ENCODE results near the gene ANKRD11.

ANKRD11 gene

GRCh38 chr16:89298623-89299225, 191.6 kb downstream of the ANKRD11 start:
- DNase-seq (ENCODE audit: low read depth), result no peak
- no peak for TF ChIP-seq CTCF (IDR thresholded peaks at IDR 0.05; ENCODE audit: insufficient read depth, low read depth, low read length, missing control alignments)
- no peak overlapping the region for H3K4me3 ChIP-seq (ENCODE audit: low read depth, low read length)

- H3K4me3 ChIP-seq (ENCODE audit: low read depth, low read length), result no peak overlapping the region
- no peak for TF ChIP-seq CTCF (IDR thresholded peaks at IDR 0.05; ENCODE audit: insufficient read depth, low read depth, low read length, missing control alignments)
- DNase-seq (ENCODE audit: low read depth), result no peak
Measured at GRCh38 chr16:89297910-89298545, 192.3 kb downstream of the ANKRD11 start.

- no peak for DNase-seq (ENCODE audit: low read depth)
- H3K4me3 ChIP-seq (ENCODE audit: low read depth, low read length), result no peak overlapping the region
- TF ChIP-seq CTCF (IDR thresholded peaks at IDR 0.05; ENCODE audit: insufficient read depth, low read depth, low read length, missing control alignments), result no peak
Measured at GRCh38 chr16:89297156-89297874, 193.0 kb downstream of the ANKRD11 start.

GRCh38 chr16:89295915-89296314, 194.4 kb downstream of the ANKRD11 start:
- DNase-seq (ENCODE audit: low read depth), result no peak
- TF ChIP-seq CTCF (IDR thresholded peaks at IDR 0.05; ENCODE audit: insufficient read depth, low read depth, low read length, missing control alignments), result no peak
- H3K4me3 ChIP-seq (ENCODE audit: low read depth, low read length), result no peak overlapping the region

- H3K4me3 ChIP-seq (ENCODE audit: low read depth, low read length), result no peak overlapping the region
- no peak for DNase-seq (ENCODE audit: low read depth)
- no peak for TF ChIP-seq CTCF (IDR thresholded peaks at IDR 0.05; ENCODE audit: insufficient read depth, low read depth, low read length, missing control alignments)
Measured at GRCh38 chr16:89295071-89295900, 195.1 kb downstream of the ANKRD11 start.

- no peak overlapping the region for H3K4me3 ChIP-seq (ENCODE audit: low read depth, low read length)
- TF ChIP-seq CTCF (IDR thresholded peaks at IDR 0.05; ENCODE audit: insufficient read depth, low read depth, low read length, missing control alignments), result no peak
- no peak for DNase-seq (ENCODE audit: low read depth)
Measured at GRCh38 chr16:89294486-89294885, 195.9 kb downstream of the ANKRD11 start.
